Tibial nerve (tissue), 3 donors: ENCODE data around the gene CD82.

Experiments
- POLR2A ChIP-seq, 2 donors: fragments of 450-650 bp; IDR thresholded peaks; one replicate each; pipeline ENCODE4 v1.6.1; 2017; ENCODE audit warnings: antibody characterized with exemption in 2 of 2, mild to moderate bottlenecking in 2 of 2, moderate library complexity in 2 of 2
- TF ChIP-seq, protein P1 (sequence below), 5 experiments: fragments of 200-600 bp in 3 of 5; fragments of 450-650 bp in 2 of 5; sonication (generic) in 3 of 5; IDR thresholded peaks; one replicate each; pipeline ENCODE4 v1.5.1; 2016 to 2019; ENCODE audit warnings: antibody characterized with exemption in 5 of 5, mild to moderate bottlenecking in 3 of 5, moderate library complexity in 2 of 5

DNA sequence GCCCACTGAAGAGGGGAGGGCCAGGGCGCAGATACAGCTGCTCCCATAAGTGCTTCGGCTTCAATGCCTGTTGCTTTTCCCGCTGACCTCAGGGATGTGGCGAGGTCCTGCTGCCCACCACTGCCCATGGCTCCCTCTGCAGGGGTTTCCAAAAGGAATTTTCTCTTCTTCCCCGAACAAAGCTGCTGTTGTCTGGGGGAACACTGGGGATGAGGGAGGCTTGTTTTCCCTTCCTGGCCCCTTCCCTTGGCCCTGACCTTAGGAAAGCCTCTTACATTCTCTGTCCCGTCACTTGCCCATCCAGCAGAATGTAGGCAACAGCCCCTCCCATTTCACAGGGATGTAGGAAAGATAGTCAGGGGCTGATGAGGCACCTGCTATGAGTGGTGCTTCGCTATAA lies 34.8 kb downstream of the CD82 start:
- no peak for TF ChIP-seq POLR2A (IDR thresholded peaks at IDR 0.05)
- TF ChIP-seq, protein P1, sequence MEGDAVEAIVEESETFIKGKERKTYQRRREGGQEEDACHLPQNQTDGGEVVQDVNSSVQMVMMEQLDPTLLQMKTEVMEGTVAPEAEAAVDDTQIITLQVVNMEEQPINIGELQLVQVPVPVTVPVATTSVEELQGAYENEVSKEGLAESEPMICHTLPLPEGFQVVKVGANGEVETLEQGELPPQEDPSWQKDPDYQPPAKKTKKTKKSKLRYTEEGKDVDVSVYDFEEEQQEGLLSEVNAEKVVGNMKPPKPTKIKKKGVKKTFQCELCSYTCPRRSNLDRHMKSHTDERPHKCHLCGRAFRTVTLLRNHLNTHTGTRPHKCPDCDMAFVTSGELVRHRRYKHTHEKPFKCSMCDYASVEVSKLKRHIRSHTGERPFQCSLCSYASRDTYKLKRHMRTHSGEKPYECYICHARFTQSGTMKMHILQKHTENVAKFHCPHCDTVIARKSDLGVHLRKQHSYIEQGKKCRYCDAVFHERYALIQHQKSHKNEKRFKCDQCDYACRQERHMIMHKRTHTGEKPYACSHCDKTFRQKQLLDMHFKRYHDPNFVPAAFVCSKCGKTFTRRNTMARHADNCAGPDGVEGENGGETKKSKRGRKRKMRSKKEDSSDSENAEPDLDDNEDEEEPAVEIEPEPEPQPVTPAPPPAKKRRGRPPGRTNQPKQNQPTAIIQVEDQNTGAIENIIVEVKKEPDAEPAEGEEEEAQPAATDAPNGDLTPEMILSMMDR (IDR thresholded peaks at IDR 0.05), result no peak
